Measurements from ENCODE around the gene GNPDA1.

The GNPDA1 gene

DNA sequence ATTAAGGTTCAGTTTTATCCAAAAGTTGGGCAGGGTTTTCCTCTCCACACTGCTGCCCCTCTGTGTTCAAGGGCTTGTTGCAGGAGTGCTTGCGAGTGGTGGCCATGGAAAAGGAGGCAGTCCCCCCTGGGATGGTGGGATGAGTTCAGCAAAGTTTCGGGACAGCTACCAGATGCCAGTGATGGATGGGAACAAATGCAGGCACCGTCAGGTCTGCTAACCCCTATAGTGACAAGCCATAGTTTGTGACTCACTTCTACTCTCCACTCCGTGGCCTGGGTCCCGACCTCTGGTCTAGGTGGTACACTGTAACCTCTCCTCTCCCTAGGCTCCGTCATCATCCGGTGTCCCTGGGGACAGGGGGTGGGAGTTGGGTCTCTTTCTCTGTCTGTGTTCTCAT lies 47.8 kb downstream of the GNPDA1 start:
- no peak for DNase-seq
- Mint-ChIP-seq H3K36me3 (no peaks in the 10 kb centered on the region), H3K4me1 (peaks cover 36% of the 10 kb centered on the region), H3K27me3 (peaks cover 5% of the 10 kb centered on the region), H3K27ac (no peak overlapping the region), H3K9me3 (no peaks in the 10 kb centered on the region), H3K4me3 (no peak overlapping the region)
- CTCF ChIA-PET, result interaction anchor here (1.0 to 10.4 kb wide), 2 partner anchors 271 to 401 kb away, joined by 3 to 155 read pairs; no protein-coding TSS in a partner anchor

DNA sequence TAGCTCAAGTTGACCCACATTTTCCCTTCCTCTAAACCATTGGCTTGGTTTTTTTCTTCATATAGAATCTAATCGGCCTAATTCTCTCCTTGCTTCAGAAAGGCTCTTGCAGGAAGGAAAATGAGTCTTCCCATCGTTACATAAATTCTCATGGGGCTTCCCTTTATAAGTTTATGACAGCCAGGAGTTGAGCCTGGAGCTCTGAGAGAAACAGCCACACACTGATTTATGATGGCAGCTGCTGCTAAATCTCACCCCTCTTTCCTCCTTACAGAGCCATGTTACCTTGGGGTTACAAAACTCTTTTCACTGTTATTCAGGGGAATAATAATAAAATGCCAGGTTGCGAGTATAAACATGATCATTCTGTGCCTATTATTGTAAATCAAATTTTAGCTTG lies 49.1 kb downstream of the GNPDA1 start:
- CTCF ChIA-PET, result interaction anchor here (0.8 to 10.4 kb wide), 5 partner anchors 10 to 270 kb away, joined by 3 to 155 read pairs (median 4); partner anchors contain the start of gene PCDH1
- DNase-seq, result no peak
- Mint-ChIP-seq H3K4me1 (peaks cover 43% of the 10 kb centered on the region), H3K27me3 (peaks cover 5% of the 10 kb centered on the region), H3K27ac (no peak overlapping the region), H3K4me3 (no peak overlapping the region), H3K36me3 (no peaks in the 10 kb centered on the region), H3K9me3 (no peaks in the 10 kb centered on the region)

DNA sequence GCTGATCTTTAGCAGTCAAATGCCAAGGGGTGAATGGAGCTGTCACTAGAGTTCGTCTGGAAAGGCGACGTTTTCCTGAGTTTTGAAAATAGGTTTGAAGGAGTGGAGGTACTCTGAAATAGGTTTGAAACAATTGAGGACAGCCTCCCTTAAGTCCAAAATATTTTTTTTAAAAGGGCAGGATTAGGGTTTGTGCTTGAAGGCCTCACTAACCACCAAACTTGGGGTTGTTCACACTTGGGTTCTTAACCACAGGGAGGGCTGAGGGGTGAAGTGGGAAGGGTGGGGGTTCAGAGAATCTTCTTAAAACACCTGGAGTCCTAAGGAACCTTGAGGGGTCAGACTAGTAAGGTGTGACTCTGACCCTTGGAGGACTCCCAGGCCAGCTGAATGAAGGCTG lies 51.4 kb downstream of the GNPDA1 start:
- Mint-ChIP-seq H3K27me3 (peaks cover 8% of the 10 kb centered on the region), H3K36me3 (no peaks in the 10 kb centered on the region), H3K27ac (peak overlapping the region; percentile 90), H3K9me3 (no peaks in the 10 kb centered on the region), H3K4me3 (no peak overlapping the region), H3K4me1 (peaks cover 53% of the 10 kb centered on the region)
- CTCF ChIA-PET, result interaction anchor here (0.6 to 10.4 kb wide), 50 partner anchors 8 to 862 kb away, joined by 3 to 155 read pairs (median 4); partner anchors contain the start of genes DELE1, PCDH1 and RNF14
- DNase-seq, result no peak

DNA sequence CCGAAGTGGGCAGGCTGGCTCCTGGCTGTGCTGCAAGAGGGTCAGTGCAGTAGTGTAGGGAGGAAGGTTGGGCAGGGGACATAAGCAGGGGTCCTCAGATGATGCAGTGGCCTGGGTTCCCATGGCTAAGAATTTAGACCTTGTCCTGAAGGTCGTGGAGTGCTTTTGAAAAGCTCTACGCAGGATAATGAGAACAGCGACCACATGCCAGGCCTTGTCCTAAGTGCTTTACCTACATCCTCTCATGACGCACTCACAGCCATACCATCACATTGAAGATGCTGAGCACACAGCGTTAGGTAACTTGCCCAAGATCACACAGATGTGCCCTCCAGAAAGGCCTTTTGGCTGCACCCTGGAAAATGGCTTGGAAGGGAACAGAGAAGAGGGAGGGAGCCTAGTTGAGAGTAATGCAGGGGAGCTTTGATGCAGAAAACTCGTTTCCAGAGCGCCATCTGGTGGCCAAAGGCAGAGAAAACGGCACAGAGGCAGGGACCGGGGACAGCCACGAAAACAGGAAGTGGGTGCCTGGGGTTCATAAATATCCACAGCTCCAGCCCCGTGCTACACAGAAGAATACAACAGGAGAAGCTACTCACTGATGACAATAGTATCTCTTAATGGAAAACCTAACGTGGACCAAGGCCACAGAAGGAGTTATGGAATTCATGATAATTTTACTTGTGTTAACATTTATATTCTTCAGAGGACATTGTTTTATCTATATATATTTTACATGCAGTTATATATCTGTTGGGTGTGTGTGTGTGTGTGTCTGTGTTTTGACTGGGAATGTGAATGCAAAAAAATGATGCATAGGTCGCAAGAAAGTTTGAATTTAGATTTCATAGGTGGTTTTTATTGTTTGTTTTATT lies 52.1 kb downstream of the GNPDA1 start:
- Mint-ChIP-seq H3K9me3 (no peaks in the 10 kb centered on the region), H3K36me3 (no peaks in the 10 kb centered on the region), H3K27me3 (peaks cover 8% of the 10 kb centered on the region), H3K4me3 (peak overlapping the region; percentile 24), H3K4me1 (peaks cover 53% of the 10 kb centered on the region), H3K27ac (peak overlapping the region; percentile 90)
- CTCF ChIA-PET, result interaction anchor here (0.7 to 10.4 kb wide), 63 partner anchors 9 to 863 kb away, joined by 3 to 155 read pairs (median 4); partner anchors contain the start of genes DELE1, PCDH1 and RNF14
- peak; percentile 95 for DNase-seq

DNA sequence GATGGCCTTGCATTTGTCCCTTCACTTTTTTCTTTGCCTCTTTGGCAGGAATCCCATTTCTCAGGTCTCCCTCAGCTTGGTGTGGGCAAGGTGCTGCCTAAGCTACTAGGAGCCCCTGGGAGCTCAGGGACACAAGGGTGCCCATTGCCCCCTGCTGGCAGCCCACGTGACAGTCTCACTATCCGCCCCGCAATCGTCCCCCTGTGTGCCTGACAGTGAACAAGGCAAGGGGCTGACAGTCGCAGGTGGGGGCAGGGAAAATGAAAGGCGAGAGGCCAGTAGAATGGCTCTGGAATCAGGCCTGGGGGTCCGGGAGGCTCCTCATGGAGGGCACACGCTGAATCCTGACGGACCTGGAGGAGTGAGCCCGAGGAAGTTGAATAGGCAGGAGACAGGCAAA lies 52.8 kb downstream of the GNPDA1 start:
- Mint-ChIP-seq H3K27me3 (peaks cover 3% of the 10 kb centered on the region), H3K27ac (peak overlapping the region; percentile 53), H3K36me3 (no peaks in the 10 kb centered on the region), H3K9me3 (no peaks in the 10 kb centered on the region), H3K4me3 (no peak overlapping the region), H3K4me1 (peaks cover 52% of the 10 kb centered on the region)
- CTCF ChIA-PET, result interaction anchor here (0.7 to 10.4 kb wide), 39 partner anchors 8 to 341 kb away, joined by 3 to 155 read pairs (median 5); partner anchors contain the start of genes DELE1, PCDH1 and RNF14
- peak; percentile 41 for DNase-seq

DNA sequence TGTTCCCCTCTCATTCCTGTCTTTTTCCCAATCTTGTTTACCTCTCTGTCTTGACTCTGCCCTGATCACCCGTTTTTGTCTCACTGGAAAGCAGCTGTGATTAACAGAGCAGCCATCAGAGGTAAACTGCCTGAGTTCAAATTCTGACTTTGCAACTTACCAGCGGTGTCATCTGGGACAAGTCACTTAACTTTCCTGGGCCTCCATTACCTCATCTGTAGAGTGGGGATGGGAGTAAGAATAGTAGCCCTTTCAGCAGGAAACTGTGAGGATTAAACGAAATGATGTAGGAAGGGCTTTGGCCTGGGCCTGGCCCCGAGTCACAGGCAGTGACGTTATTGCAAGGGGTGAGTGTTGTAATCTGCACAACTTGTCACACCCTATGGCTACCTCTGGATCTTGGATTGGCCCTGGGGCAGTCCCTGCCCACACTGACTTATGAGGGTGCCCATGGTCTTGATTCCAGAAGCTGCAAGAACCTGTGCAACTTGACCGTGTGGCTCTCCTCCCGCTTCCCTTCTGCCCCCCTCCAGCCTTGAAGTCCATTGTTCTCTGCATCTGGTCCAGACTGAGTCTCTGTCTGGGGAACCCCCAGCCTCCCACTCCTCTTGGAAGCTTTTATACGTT lies 54.2 kb downstream of the GNPDA1 start:
- Mint-ChIP-seq H3K27me3 (peaks cover 3% of the 10 kb centered on the region), H3K27ac (peak overlapping the region; percentile 86), H3K4me1 (peaks cover 59% of the 10 kb centered on the region), H3K9me3 (no peaks in the 10 kb centered on the region), H3K36me3 (no peaks in the 10 kb centered on the region), H3K4me3 (peak overlapping the region; percentile 77)
- no peak for DNase-seq
- CTCF ChIA-PET, result interaction anchor here (1.0 to 10.4 kb wide), 12 partner anchors 10 to 265 kb away, joined by 3 to 155 read pairs (median 6); partner anchors contain the start of genes DELE1, PCDH1 and RNF14

DNA sequence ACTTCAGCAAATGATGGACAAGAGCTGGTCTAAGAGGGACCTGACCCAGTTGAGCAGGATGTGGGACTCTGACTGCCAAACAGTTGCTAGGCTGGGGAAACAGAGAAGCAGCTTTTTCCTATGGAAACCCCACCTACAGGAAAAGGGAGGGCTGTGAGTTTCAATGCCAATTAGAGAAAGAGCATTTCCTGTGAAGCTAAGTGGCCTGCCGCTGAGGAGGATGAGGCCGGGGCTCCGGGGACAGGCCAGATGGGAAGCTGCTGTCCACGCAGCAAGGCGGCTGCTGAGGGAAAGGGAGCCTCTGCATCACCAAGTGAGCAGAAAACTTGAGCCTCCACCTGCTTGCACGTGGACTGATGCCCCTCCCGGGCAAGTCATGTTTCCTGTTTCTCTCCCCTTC lies 54.7 kb downstream of the GNPDA1 start, which contains the start of gene PCDH12:
TSS of gene PCDH12 (minus strand) at position 90 of the 400 bp plus-strand sequence. CDS start 351 bp downstream, outside the sequence.
- H3K9me3 Mint-ChIP-seq, result no peaks in the 10 kb centered on the region
- H3K27me3 Mint-ChIP-seq, result peaks cover 3% of the 10 kb centered on the region
- peak within 1 kb of the TSS; percentile 77 for H3K4me3 Mint-ChIP-seq
- peak; percentile 56 for DNase-seq
- peaks cover 59% of the 10 kb centered on the region for H3K4me1 Mint-ChIP-seq
- peak within 1 kb of the TSS; percentile 86 for H3K27ac Mint-ChIP-seq
- no peaks in the 10 kb centered on the region for H3K36me3 Mint-ChIP-seq
- CTCF ChIA-PET, result interaction anchor here (0.9 to 10.4 kb wide), 12 partner anchors 9 to 264 kb away, joined by 3 to 155 read pairs (median 5); partner anchors contain the start of genes DELE1, PCDH1 and RNF14

DNA sequence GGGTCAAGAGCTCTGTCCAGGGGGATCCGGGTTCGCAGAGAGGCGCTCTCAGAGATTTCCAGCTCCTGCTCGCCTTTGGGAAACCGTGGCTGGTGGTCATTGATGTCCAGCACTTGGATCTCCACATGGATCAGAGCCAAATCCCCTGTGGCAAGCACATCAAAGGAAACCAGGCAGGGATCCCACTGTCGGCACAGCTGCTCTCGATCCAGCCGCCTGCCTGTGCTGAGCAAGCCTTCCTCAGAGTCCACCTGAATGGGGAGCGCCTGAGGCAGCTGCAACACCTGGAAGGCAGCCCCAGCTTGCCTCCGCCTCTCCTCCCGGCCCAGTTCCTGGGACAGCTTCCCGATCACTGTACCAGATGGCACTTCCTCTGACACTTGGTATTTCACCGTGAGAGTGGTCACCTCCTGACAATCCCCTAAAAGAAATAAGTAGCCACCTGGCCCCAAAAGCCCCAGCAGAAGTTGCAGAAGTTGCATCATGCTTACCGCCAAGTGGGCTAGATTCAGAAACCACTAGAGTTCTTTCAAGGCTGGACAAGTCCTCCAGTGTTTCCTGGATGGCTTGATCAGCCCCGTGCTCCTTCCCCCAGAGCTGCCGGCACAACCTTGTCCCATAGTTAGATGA lies 55.3 kb downstream of the GNPDA1 start:
- Mint-ChIP-seq H3K4me1 (peaks cover 59% of the 10 kb centered on the region), H3K27me3 (peaks cover 3% of the 10 kb centered on the region), H3K27ac (peak overlapping the region; percentile 86), H3K4me3 (peak overlapping the region; percentile 77), H3K9me3 (no peaks in the 10 kb centered on the region), H3K36me3 (no peaks in the 10 kb centered on the region)
- no peak for DNase-seq
- CTCF ChIA-PET, result interaction anchor here (0.9 to 10.4 kb wide), 11 partner anchors 9 to 264 kb away, joined by 3 to 155 read pairs (median 5); partner anchors contain the start of genes PCDH1 and RNF14

DNA sequence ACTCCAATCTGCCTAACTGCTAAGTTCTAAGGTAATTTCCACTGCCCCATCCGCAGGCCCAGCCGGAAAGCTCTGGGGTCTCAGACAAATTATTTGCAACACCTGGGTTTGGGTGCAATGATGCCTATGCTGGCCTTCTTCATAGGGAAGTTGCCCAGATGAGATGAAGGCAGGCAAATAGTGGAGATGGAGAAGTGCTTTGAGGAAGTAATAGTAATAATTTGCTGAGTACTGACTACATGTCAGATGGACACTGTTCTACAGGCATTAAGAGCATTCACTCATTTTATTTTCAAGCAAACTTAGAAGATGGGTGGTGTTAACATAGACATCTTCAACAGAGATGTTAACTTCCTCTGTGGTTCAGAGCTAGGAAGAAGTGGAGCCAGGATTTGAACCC lies 58.6 kb downstream of the GNPDA1 start:
- Mint-ChIP-seq H3K36me3 (no peaks in the 10 kb centered on the region), H3K4me3 (no peak overlapping the region), H3K4me1 (peaks cover 52% of the 10 kb centered on the region), H3K27me3 (peaks cover 3% of the 10 kb centered on the region), H3K27ac (no peak overlapping the region), H3K9me3 (no peaks in the 10 kb centered on the region)
- CTCF ChIA-PET, result interaction anchor here (0.5 to 1.5 kb wide), 5 partner anchors 10 to 262 kb away, joined by 3 to 5 read pairs (median 4); no protein-coding TSS in a partner anchor
- DNase-seq, result no peak

DNA sequence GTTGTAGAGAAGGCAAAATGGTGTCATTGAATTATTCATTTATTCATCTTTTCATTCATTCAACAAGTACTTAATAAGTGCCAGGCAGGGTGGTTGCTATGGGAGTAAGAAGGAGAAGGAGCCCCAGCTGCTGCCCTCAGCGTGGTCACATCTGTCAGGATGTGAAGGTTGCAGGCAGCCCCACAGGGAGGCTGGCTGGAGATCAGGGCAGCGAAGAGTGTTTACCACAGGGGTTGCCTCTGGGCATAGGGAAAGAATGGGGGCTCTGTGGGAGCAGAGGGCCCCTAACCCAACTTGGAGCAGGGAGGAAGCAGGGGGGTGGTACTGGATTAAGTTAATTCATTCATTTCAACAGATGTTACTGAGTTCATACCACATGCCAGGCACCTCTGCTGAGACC lies 60.8 kb downstream of the GNPDA1 start:
- CTCF ChIA-PET, result interaction anchor here (1.7 to 3.3 kb wide), 2 partner anchors 9 to 260 kb away, joined by 8 to 16 read pairs; no protein-coding TSS in a partner anchor

DNA sequence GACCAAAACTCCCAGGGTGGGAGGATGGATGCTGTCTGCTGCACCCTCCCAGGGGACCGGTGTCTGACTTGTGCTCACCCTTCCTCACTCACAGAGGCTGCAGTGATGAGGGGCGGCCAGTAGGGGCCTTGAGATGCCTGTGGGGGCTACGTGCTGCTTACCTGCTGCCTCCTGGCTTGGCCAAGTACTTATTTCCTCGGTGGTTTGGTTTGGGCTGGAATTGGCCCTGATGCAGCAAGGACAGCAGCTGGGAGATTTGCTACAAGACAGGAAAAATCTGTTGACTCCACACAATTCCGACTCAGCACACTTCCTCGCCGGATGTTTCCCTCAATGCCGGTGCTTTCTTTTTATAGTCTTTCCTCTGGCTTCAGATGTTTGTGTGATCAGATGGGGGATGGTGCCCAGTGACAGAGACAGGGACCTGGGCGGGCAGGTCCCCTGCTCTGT lies 61.5 kb downstream of the GNPDA1 start:
- H3K4me3 Mint-ChIP-seq, result no peak overlapping the region
- H3K4me1 Mint-ChIP-seq, result peaks cover 28% of the 10 kb centered on the region
- H3K27me3 Mint-ChIP-seq, result peaks cover 6% of the 10 kb centered on the region
- no peaks in the 10 kb centered on the region for H3K36me3 Mint-ChIP-seq
- DNase-seq, result peak; percentile 41
- CTCF ChIA-PET, result interaction anchor here (0.6 to 3.3 kb wide), 4 partner anchors 8 to 259 kb away, joined by 3 to 16 read pairs (median 6); no protein-coding TSS in a partner anchor
- H3K27ac Mint-ChIP-seq, result no peak overlapping the region
- H3K9me3 Mint-ChIP-seq, result no peaks in the 10 kb centered on the region

More for the DNA sequence above, 60.8 kb downstream of the GNPDA1 start:
- Mint-ChIP-seq H3K4me3 (no peak overlapping the region), H3K4me1 (peaks cover 31% of the 10 kb centered on the region), H3K36me3 (no peaks in the 10 kb centered on the region), H3K27me3 (peaks cover 9% of the 10 kb centered on the region), H3K27ac (no peak overlapping the region), H3K9me3 (no peaks in the 10 kb centered on the region)
- no peak for DNase-seq

All from activated naive CD4-positive, alpha-beta T cell treated with anti-CD3 and anti-CD28 coated beads, Interleukin-2, amount 10 ng/mL, durations not matched to agents 7 days and 5 days (primary cell).